Body of pancreas (tissue), 4 donors: ENCODE data around the gene SORT1. TPM values are rescaled to one million over a fixed set of nuclear protein-coding genes. Genes with fewer than 3 reads are reported as not detected.
A peak's percentile ranks its signal among the peaks of the same experiment; 100 is the strongest.
"Not testable (repeated sequence)": the region's sequence is repeated elsewhere in the genome, so short reads cannot be mapped to it uniquely, and the experiment has no call there.

ENCODE experiments used
- ATAC-seq: fragments of 150-250 bp; one replicate; pipeline ENCODE4 v1.9.1; 2016
- DNase-seq, 4 donors: peaks; one replicate each; pipeline ENCODE4 v3.0.0-alpha.2; 2019
- H3K27ac ChIP-seq, 4 donors: fragments of 200-600 bp; sonication (generic); 1 replicate in 3 of 4; 2 replicates in 1 of 4; pipeline versions ENCODE4 v1.5.1 to v1.6.1; 2016 to 2019; ENCODE audit warnings: mild to moderate bottlenecking in 1 of 4, mixed read lengths in 1 of 4, moderate library complexity in 1 of 4
- H3K27me3 ChIP-seq, 2 donors: fragments of 200-600 bp; sonication (generic); one replicate each; pipeline ENCODE4 v1.6.0; 2016; ENCODE audit warnings: mild to moderate bottlenecking in 1 of 2
- H3K36me3 ChIP-seq, 2 donors: fragments of 200-600 bp; sonication (generic); replicated peaks in 1 of 2; 2 replicates each; pipeline ENCODE4 v1.5.1; 2016; ENCODE audit warnings: low read depth in 2 of 2; ENCODE audit not compliant: insufficient read depth in 1 of 2
- H3K4me1 ChIP-seq: fragments of 200-600 bp; sonication (generic); one replicate; pipeline ENCODE4 v1.6.0; 2016
- H3K4me3 ChIP-seq, 2 donors: fragments of 200-600 bp; sonication (generic); 1 replicate in 1 of 2; 2 replicates in 1 of 2; pipeline ENCODE4 v1.5.1; 2016 to 2019
- H3K9me3 ChIP-seq, 3 donors: fragments of 200-600 bp; sonication (generic); 1 replicate in 2 of 3; 2 replicates in 1 of 3; pipeline ENCODE4 v1.5.1; 2016
- POLR2A ChIP-seq, 3 donors: fragments of 450-650 bp; IDR thresholded peaks; one replicate each; pipeline ENCODE4 v1.6.1; 2016; ENCODE audit warnings: antibody characterized with exemption in 3 of 3, mild to moderate bottlenecking in 2 of 3
- WGBS, 2 donors: methylation state at CpG; one replicate each; pipeline ENCODE4 v1.1.5; 2017; 5-methylcytosine and 5-hydroxymethylcytosine counted together
- intact Hi-C: fragments of 100-400 bp; cut with DNase I; formaldehyde crosslinking; loops from one replicate; pipeline ENCODE4 v1.15.1; 2023
- total RNA-seq, 2 donors: library from RNA; depleted of rRNA; stranded (reverse); fragments of >200 nt; gene quantifications; one replicate each; pipeline ENCODE4 v1.1.0, GENCODE V29; 2016
- TF ChIP-seq, protein P1 (sequence below), 7 experiments: fragments of 450-650 bp in 4 of 7; fragments of 200-600 bp in 3 of 7; sonication (generic) in 3 of 7; IDR thresholded peaks; one replicate each; pipeline ENCODE4 v1.5.1; 2016 to 2019; ENCODE audit warnings: antibody characterized with exemption in 7 of 7

Gene SORT1
- total RNA-seq, 2 donors from 2014 or later: 23.6 to 24.7 TPM

GRCh38 chr1:109398343-109399225 lies 866 bp upstream of the SORT1 start:
- no peak for ATAC-seq
- peak overlapping the region in 3 of 4 donors; percentile 61 to 75 (median 70) for H3K27ac ChIP-seq
- intact Hi-C loops: no loop called here

DNA sequence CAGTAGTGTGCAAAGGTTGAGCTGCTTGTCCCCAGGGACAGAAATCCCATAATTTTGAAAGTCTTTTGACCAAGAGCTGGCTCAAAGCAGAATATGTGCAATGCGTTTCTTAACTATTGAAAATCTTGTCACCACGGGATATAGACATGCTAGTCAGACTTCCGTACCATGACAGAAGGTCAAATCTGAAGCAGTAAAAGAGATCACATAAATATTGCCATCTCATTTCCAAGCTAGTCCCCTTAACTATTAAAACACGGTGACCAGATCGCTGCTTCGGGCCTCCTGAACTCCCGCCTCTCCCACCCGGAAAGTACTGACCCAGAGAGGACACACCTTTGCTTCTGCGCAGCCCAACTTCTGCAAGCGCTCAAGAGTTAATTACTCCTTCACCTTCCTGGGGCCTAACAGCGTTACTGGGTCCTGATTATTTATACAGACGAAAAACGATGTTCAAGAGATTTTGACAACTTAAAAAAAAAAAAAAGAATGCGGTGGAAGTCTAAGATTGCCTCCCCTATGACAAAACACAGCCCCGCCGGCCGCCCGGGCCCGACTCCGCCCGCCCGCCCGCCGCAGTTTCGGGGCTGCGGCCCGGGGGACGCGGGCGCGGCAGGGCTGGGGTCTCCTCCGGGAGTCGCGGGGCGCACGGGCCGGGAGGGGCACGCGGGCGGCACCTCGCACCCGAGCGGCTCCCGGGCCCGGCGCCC lies 692 bp downstream of the SORT1 start:
- Histone ChIP-seq H3K27ac (peak overlapping the region; percentile 23 to 75 (median 62)), H3K4me3 (peak overlapping the region in 1 of 2 donors; percentile 6), H3K9me3 (no peaks in the 10 kb centered on the region), H3K27me3 (no peaks in the 10 kb centered on the region), H3K36me3 (peaks cover 0 to 2% of the 10 kb centered on the region in 2 donors), H3K4me1 (peaks cover 49% of the 10 kb centered on the region)
- intact Hi-C loops: no loop called here
- DNase-seq: peak in 3 of 4 donors; percentile 29 to 33 (median 31)
- 2 to 3% methylated on average over 26 to 44 of the region's 46 CpGs for WGBS, 2 donors
- TF ChIP-seq, protein P1, sequence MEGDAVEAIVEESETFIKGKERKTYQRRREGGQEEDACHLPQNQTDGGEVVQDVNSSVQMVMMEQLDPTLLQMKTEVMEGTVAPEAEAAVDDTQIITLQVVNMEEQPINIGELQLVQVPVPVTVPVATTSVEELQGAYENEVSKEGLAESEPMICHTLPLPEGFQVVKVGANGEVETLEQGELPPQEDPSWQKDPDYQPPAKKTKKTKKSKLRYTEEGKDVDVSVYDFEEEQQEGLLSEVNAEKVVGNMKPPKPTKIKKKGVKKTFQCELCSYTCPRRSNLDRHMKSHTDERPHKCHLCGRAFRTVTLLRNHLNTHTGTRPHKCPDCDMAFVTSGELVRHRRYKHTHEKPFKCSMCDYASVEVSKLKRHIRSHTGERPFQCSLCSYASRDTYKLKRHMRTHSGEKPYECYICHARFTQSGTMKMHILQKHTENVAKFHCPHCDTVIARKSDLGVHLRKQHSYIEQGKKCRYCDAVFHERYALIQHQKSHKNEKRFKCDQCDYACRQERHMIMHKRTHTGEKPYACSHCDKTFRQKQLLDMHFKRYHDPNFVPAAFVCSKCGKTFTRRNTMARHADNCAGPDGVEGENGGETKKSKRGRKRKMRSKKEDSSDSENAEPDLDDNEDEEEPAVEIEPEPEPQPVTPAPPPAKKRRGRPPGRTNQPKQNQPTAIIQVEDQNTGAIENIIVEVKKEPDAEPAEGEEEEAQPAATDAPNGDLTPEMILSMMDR (IDR thresholded peaks at IDR 0.05): no peak
- TF ChIP-seq POLR2A (IDR thresholded peaks at IDR 0.05): no peak
- ATAC-seq: peak; percentile 16

More at GRCh38 chr1:109398343-109399225, 866 bp upstream of the SORT1 start:
- Histone ChIP-seq H3K4me3 (peak overlapping the region; percentile 9 to 18), H3K4me1 (peaks cover 34% of the 10 kb centered on the region), H3K36me3 (peaks cover 0 to 6% of the 10 kb centered on the region in 2 donors), H3K9me3 (no peaks in the 10 kb centered on the region), H3K27me3 (no peaks in the 10 kb centered on the region)
- no peak for TF ChIP-seq POLR2A (IDR thresholded peaks at IDR 0.05)
- TF ChIP-seq, protein P1 (IDR thresholded peaks at IDR 0.05): no peak
- WGBS, 2 donors: 27 to 29% methylated on average over 18 of the region's 18 CpGs
- DNase-seq: no peak

DNA sequence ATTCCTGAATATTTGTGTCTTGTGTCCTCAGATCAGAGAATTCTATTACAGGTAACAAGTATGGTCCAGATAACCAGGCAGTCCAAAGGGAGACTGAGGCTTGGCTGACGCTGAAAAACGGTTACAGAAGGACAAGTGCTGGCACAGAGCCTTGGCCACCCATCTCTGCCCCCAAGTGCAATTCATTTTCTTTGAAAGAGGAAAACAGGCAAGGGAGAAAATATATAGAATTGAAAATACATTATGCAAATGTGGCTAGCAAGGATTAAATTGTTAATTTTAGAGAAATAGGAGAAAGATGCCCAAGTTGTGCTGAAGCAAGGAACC lies 1.2 kb downstream of the SORT1 start:
- Histone ChIP-seq H3K36me3 (no peaks in the 10 kb centered on the region), H3K4me1 (peaks cover 54% of the 10 kb centered on the region), H3K4me3 (no peak overlapping the region), H3K27ac (peak overlapping the region in 3 of 4 donors; percentile 23 to 75 (median 70)), H3K27me3 (no peaks in the 10 kb centered on the region), H3K9me3 (no peaks in the 10 kb centered on the region)
- DNase-seq: no peak
- TF ChIP-seq POLR2A (IDR thresholded peaks at IDR 0.05): no peak
- TF ChIP-seq, protein P1 (IDR thresholded peaks at IDR 0.05): no peak
- no peak for ATAC-seq
- intact Hi-C loops: no loop called here
- WGBS, 2 donors: 2 to 17% methylated on average over 2 of the region's 2 CpGs

DNA sequence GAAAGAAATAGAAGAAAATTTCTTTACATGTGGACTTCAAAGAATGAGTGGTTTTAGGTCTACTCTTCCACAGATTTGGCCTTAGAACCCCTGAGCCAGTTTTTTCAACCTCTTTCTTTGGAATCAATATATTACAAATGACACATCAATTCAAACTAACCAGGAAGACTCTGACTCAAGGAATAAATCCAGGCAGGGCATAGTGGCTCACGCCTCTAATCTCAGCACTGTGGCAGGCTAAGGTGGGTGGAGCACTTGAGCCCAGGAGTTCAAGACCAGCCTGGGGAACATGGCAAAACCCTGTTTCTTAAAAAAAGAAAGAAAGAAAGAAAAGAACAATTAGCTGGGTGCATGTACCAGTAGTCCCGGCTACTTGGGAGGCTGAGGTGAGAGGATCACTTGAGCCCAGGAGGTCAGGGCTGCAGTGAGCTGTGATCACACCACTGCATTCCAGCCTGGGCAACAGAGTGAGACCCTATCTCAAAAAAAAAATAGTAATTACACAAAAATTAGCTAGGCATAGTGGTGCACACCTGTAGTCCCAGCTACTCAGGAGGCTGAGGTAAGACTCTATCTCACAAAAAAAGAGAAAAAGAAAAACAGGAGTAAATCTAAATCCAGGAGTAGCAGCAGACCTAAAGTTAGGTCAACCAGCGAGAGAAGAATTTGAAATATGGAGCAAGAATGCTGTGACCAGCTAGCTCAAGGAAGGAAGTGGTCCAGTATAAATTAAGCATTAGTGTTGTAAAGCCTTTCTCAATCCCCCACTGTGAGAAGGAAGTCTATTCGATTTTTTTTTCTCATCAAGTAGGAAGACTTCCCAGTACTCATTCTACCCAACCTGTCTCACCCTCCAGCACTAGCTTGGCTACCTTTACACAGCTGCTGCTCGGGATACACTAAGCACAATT lies 1.9 kb downstream of the SORT1 start:
- H3K36me3 ChIP-seq: no peaks in the 10 kb centered on the region
- intact Hi-C loops: no loop called here
- H3K4me1 ChIP-seq: peaks cover 61% of the 10 kb centered on the region
- no peaks in the 10 kb centered on the region for H3K27me3 ChIP-seq
- peak overlapping the region in 3 of 4 donors; percentile 23 to 75 (median 70) for H3K27ac ChIP-seq
- TF ChIP-seq POLR2A (IDR thresholded peaks at IDR 0.05): no peak
- TF ChIP-seq, protein P1 (IDR thresholded peaks at IDR 0.05): no peak
- WGBS, 2 donors: 46 to 48% methylated on average over 5 of the region's 5 CpGs
- ATAC-seq (no peak), DNase-seq (no peak)
- H3K4me3 ChIP-seq: no peak overlapping the region
- H3K9me3 ChIP-seq: no peaks in the 10 kb centered on the region

GRCh38 chr1:109395282-109395599 lies 2.5 kb downstream of the SORT1 start:
- H3K9me3 ChIP-seq, intact Hi-C loops, DNase-seq, ATAC-seq, H3K27me3 ChIP-seq, H3K36me3 ChIP-seq, H3K4me3 ChIP-seq: not testable (repeated sequence)
- 53 to 59% methylated on average over 8 of the region's 8 CpGs for WGBS, 2 donors
- peak overlapping the region in 2 of 4 donors; percentile 70 to 75 for H3K27ac ChIP-seq
- H3K4me1 ChIP-seq: peaks cover 62% of the 10 kb centered on the region
